ENCODE results near the gene CREB3L1.
A peak's percentile ranks its signal among the peaks of the same experiment; 100 is the strongest.

The CREB3L1 gene

GRCh38 chr11:46360878-46361277 is 83.4 kb downstream of the CREB3L1 start:
- H3K4me3 ChIP-seq (ENCODE audit: low read depth, low read length) = peak overlapping the region; percentile 44
- no peak for TF ChIP-seq CTCF (IDR thresholded peaks at IDR 0.05; ENCODE audit: insufficient read depth, low read depth, low read length, missing control alignments)
- DNase-seq (ENCODE audit: low read depth) = no peak

- peak overlapping the region; percentile 44 for H3K4me3 ChIP-seq (ENCODE audit: low read depth, low read length)
- no peak for TF ChIP-seq CTCF (IDR thresholded peaks at IDR 0.05; ENCODE audit: insufficient read depth, low read depth, low read length, missing control alignments)
- DNase-seq (ENCODE audit: low read depth) = peak; percentile 88
Measured at GRCh38 chr11:46361283-46362155, 84.1 kb downstream of the CREB3L1 start.

GRCh38 chr11:46362156-46363030 is 84.9 kb downstream of the CREB3L1 start:
- peak overlapping the region; percentile 44 for H3K4me3 ChIP-seq (ENCODE audit: low read depth, low read length)
- TF ChIP-seq CTCF (IDR thresholded peaks at IDR 0.05; ENCODE audit: insufficient read depth, low read depth, low read length, missing control alignments) = no peak
- DNase-seq (ENCODE audit: low read depth) = no peak

GRCh38 chr11:46363031-46363407 is 85.6 kb downstream of the CREB3L1 start:
- no peak for TF ChIP-seq CTCF (IDR thresholded peaks at IDR 0.05; ENCODE audit: insufficient read depth, low read depth, low read length, missing control alignments)
- H3K4me3 ChIP-seq (ENCODE audit: low read depth, low read length) = no peak overlapping the region
- no peak for DNase-seq (ENCODE audit: low read depth)

GRCh38 chr11:46363455-46364005 is 86.1 kb downstream of the CREB3L1 start:
- no peak for DNase-seq (ENCODE audit: low read depth)
- no peak overlapping the region for H3K4me3 ChIP-seq (ENCODE audit: low read depth, low read length)
- no peak for TF ChIP-seq CTCF (IDR thresholded peaks at IDR 0.05; ENCODE audit: insufficient read depth, low read depth, low read length, missing control alignments)

GRCh38 chr11:46364056-46364455 is 86.6 kb downstream of the CREB3L1 start:
- DNase-seq (ENCODE audit: low read depth) = no peak
- H3K4me3 ChIP-seq (ENCODE audit: low read depth, low read length) = no peak overlapping the region
- no peak for TF ChIP-seq CTCF (IDR thresholded peaks at IDR 0.05; ENCODE audit: insufficient read depth, low read depth, low read length, missing control alignments)

Measured in GM12865 (cell line).